Activated CD4-positive, alpha-beta T cell treated with anti-CD3 and anti-CD28 coated beads, Interleukin-2, amount 50 U/mL, for 4 hours (primary cell): Measurements from ENCODE around the gene KIF6.

ENCODE experiments used
- DNase-seq, 2 experiments: peaks; one replicate each; pipeline ENCODE4 v3.0.0-alpha.2; 2020

The KIF6 gene

DNA sequence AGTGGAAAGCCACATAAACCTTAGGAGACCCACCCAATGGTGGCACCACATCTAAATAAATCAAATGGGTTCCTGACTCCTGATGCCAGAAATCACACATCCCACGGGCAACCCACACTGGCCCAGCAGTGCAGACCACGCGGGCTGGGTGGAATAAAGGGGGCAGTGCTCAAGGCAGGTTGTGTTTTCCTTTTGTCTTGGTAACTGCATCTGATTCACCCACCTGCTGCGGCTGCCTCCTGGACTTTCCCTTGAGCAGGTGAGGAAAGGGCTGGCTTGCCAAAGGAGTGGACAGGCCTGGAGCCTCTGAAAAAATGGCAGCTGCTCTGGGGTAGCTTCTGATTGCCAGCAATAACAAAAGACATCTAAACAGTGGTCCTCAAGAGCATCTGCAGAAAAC lies 283.2 kb downstream of the KIF6 start:
- no peak for DNase-seq

- no peak for DNase-seq
These were observed 283.9 kb downstream of the KIF6 start for GRCh38 chr6:39441301-39441700.

DNA sequence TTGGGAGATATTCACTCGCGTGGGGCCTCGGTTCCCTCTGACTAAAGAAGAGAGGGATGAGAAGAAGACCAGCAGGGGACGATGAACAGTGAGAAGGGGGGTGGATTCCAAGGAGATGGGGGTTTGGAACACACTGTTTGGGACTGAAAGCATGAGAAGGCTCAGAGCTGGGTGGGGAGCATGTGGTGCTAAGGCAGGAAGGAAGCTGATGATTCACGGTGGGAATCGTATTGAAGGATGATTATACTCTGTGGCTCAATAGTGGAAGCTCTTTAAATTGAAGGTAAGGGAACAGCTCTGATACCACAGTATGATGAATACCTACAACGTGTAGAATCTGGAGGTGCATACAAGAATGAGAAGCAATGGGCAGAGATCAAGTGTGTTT lies 285.2 kb downstream of the KIF6 start:
- DNase-seq: no peak

- no peak for DNase-seq
These were observed 285.7 kb downstream of the KIF6 start for GRCh38 chr6:39439342-39440038.

DNA sequence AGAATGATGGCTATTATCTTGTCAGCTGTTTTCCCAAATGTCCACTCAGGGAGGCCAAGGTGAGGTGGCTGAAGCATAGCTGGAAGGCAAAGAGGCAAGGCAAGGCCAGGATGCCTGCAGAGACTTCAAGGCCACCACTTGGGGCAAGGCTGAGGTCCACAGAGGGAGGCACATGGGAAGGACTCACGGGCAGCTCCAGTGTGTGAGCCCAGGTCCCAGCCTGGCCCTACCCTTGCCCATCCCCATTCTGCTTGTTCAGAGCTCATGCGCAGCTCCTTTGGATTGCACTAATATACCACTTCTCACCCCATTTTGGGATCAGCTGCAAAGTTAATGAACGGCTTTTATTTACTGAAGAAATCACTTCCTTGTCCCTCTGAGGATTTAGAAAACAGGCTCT lies 291.6 kb downstream of the KIF6 start:
- no peak for DNase-seq

DNA sequence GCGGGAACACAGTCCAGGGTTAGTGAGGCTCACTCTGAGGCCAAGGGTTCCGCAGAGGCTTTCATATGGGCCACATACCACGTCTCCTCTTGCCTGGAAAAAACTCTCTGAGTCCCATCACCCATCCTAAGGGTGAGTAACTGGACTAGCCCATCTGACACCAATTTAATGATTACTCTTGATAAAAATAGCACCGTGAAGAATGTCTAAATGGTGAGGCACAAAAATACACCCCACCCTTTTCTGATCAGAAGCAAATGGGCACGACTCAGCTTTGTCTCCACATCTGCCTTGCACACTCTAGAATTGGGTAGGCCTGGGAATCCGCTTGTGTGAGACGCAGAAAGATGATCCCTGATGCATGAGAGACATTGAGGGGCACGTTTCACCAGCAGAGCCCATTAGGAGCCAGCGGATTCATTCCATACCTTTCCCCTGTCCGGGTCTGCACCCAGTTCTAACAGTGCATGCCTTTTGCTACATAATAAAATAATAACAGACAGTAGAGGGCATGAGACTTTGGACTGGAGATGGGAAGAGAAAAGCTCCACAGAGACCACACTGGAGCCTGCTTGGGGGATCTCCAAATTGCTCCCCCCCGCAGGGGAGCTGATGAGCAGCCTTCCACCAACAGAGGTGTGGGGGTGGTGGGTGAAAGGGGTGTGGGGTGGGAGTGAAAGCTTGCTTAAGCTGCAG lies 292.7 kb downstream of the KIF6 start:
- DNase-seq: no peak

GRCh38 chr6:39430871-39431523 lies 294.2 kb downstream of the KIF6 start:
- no peak for DNase-seq

GRCh38 chr6:39430446-39430845 lies 294.8 kb downstream of the KIF6 start:
- no peak for DNase-seq

GRCh38 chr6:39428816-39429215 lies 296.4 kb downstream of the KIF6 start:
- DNase-seq: no peak

DNA sequence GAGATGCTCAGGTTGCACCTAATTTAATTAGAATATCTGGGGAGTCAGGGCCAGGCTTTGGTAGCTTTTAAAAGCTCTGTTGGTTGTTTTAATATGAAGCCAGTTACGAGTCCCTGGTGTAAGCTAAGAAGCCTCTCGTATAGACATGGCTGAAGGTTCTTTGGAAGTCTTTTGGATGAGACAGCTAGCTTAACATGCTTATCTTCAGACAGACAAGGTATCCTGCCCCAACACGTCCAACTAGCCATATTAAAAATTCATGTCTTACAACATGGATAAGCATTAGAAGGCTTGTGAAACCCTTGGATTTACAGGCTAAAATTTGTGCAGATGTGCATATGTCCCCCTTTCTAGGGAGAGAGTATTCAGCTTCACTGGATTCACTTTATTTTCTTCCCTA lies 297.1 kb downstream of the KIF6 start:
- no peak for DNase-seq

GRCh38 chr6:39426073-39426456 lies 299.1 kb downstream of the KIF6 start:
- DNase-seq: no peak

DNA sequence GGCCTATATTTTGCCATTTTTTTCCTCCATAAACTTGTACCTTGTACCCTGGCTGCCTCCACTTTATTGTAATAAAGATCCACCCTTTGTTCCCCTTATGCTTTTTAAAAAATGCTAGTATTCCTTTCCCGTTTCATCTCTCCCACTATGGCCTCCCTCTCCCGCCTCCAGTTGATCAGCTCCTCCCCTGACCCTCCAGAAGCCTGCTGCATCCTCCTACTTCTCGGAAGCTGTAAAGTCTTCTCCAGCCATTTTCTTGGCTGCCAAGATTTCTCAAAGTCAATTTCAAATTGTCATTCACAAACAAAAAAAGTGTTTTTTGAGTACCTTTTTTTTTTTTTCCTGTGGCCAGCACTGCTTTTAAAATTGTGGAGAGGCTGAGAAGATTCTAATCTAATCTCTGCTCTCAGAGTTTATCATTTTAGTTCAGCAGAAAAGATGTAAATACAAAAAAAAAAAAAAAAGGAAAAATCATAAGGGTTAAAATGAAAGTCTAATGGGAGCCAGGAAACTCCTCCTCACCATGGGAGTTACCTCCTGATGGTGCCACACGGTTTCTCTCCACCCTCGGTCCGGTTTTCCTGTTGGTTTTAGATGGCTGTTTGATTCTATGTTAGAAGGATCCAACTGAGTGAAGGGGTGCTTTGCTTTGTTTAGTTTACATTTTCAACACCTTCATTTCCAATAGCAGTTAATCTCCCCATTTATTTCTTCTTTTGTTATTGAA lies 299.7 kb downstream of the KIF6 start:
- no peak for DNase-seq

DNA sequence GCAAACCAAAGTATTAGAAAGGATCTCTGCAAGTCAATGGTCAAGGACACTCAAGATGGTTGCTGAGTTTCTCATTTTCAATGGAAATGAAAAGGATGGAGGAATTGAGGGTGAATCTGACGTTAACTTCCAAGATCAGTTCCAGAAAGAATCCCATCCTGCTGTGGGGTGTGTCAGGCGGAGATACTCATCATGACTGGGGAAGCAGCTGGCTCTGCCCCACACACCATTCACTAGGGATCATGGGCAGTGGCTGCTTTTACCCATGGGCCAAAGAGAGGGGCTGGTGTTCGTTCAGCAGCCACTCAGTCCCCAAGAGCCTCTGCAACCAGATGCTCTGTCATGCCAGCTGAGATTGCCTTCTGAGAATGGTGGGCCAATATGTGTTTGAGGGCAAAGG lies 300.4 kb downstream of the KIF6 start:
- DNase-seq: no peak

DNA sequence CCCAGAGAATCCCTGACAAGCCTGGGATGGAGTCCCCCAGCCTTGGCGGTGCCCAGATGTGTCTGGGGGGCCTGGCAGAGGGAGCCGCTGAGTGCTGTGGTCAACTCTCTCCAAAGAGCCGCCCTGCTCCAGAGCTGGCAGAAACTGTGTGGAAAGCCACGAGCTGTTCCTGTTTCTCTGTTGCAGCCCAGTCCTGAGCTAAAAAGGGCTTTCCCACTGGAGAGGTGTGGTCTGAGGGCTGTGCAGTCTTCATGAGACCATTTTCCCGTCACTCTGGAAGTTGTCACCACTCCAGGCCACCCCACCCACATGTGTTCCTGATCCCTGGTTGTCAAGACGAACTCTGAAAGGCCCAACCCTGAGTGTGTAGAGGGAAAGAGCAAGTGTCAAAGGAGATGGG lies 303.0 kb downstream of the KIF6 start:
- no peak for DNase-seq

DNA sequence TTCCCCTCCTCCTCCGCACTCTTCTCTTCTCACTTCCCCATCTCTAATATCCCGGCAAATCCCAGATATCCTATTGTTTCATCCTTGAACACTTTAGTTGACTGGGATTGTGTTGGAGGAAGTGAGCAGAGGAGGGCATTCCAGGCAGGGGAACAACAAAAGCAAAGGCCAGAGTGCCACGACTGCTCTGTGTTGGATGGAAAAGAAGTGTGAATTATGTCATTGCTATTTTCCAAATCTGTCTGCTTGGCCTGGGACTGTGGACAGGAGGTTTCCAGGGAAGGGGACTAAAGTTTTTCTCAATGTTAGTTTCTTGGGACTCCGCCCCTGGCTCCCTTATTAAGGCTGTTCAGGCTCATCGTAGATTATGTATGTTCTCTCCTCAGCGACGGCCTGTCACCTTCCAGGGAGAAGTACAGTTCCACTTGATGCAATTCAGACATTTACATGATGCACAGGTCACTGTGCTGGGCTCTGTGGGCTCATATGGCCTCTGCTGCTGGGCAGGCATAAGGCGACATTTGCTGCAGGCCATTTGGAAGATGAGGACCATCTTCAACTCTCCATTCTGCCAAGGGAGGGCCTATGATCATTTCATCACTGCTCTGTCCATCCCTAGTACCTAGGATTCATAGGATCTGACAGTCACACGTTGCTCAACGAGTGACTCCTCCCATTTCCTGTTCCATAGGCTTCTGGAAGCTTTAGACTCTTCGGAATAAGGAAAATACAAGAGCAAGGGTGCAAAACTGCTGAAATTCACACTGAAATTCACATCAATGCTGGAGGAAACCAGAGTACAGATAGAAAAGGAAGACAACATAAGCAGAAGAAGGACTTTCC lies 303.6 kb downstream of the KIF6 start:
- no peak for DNase-seq

DNA sequence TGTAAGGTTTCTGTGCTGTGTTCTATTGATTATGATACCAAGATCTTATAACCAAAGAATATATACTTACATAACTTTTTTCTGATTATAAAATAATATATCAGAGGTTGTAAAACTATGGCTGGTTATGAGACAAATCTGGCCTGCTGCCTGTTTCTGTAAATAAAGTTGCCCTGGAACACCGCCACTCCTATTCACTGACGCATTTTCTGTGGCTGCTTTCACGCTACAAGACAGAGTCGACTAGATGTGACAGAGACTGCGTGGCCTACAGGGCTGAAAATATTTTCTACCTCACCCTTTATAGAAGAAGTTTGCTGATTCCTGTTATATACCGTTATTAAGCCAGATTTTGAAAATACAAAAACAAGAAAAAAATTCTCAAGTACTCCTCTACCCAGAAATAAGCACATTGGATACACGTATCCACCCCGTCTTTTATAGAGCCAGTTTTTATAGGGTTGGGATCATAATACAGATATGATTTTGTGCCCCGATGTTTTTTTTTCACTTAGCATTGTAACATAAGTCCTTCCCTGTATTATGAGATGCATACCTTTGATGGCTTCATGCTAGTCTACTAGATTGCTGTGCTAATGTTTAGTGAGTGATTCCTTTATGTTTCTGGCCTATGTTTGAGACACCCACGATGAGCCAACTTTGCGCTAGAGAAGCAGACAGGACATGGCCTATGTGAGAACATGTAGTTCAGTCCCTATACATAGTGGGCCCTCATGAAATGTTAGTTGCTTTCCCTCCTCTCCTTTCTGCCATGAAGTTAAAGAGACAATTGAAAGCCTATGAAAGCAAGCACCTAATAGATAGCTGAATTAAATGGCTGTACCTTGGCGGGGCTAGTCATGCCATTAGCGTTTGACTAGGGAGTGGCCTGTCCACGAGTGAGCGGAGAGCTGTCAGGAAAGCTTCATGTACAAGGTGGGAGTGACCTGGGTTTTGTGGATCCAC lies 304.6 kb downstream of the KIF6 start:
- DNase-seq: no peak

GRCh38 chr6:39419607-39420006 lies 305.6 kb downstream of the KIF6 start:
- DNase-seq: no peak

- DNase-seq: no peak
These were observed 307.8 kb downstream of the KIF6 start for GRCh38 chr6:39417440-39417839.

DNA sequence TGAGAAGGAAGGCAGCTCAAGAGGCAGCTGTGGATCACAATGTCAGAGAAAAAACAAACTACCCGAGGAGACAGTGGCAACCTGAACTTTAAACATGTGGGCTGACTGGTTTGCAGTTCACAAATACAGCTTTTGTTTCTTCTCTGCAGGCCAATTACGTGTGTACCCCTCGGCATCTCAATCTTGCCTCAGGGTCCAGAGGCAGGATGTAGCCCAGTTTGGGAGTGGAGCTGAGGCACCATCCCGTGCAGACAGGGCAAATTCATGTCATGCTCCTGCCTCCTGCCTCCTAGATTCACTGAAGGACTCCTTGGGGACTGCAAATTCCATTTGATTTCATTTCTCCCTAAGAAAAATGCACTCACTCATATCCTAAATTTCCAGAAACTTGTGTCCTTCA lies 308.5 kb downstream of the KIF6 start:
- no peak for DNase-seq

DNA sequence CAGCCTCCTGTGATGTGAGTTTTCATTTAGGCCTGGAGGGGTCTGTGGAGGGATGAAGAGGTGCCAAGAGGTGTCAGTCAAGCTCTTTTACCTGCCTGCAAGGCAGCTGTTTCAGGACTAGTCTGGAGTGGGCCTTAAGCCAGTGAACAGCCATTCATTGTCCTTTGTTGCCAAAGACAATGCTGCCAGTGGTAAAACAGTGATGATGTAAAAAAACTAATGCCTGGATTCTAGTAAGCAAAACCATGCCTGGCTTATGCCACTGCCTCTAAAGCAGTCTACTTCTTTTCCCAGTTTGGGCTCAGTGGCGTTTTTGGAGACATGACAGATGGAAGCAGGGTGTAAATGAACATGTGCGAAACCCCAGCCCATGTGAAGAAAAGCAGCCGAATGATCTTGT lies 309.2 kb downstream of the KIF6 start:
- no peak for DNase-seq

- no peak for DNase-seq
These were observed 309.7 kb downstream of the KIF6 start for GRCh38 chr6:39415482-39415881.

DNA sequence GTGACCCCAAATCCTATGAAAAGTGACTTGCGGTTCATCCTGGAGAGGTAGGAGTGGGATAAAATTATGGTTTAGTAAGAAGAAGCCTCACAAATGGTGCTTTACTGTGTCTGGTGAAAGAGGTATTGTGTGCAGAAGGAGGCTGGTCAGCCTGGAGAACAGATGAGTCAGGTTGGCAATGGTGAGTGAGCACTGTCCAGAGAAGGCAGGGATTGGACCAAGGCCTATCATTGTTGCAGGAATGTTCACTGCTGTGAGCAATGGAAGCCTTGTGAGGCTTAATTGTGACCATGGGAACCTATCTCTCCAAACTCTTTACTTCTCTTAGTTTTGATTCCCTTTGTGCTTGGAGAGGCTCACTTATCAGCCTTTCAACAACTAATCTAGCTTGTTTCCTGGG lies 313.7 kb downstream of the KIF6 start:
- no peak for DNase-seq
